OCI-LY3 (cell line): ENCODE results near the gene NUBPL.
"Not testable (repeated sequence)": the region's sequence is repeated elsewhere in the genome, so short reads cannot be mapped to it uniquely, and the experiment has no call there.

Experiments used
- H2AFZ ChIP-seq: fragments of 200-600, 300-600 bp; shearing (Covaris generic); 2 replicates; pipeline ENCODE4 v1.6.0; 2014; ENCODE audit warnings: antibody characterized with exemption, low read depth, low read length
- H3K27ac ChIP-seq: fragments of 200-600, 300-600 bp; sonication (generic); 2 replicates; pipeline ENCODE4 v1.5.1; 2014; ENCODE audit warnings: mild to moderate bottlenecking, low read length, moderate library complexity, mixed read lengths
- H3K27me3 ChIP-seq: fragments of 200-600, 300-600 bp; sonication (generic); 2 replicates; pipeline ENCODE4 v1.6.1; 2014; ENCODE audit warnings: low read depth, low read length, mixed read lengths
- H3K36me3 ChIP-seq: fragments of 200-600, 300-600 bp; sonication (generic); replicated peaks from 2 replicates; pipeline ENCODE3; 2014; ENCODE audit warnings: low read depth, low read length, mixed read lengths
- H3K4me1 ChIP-seq: fragments of 300-600, 200-600 bp; sonication (generic); 2 replicates; pipeline ENCODE4 v1.6.1; 2014; ENCODE audit warnings: low read length, mixed read lengths
- H3K4me2 ChIP-seq: fragments of 200-600, 300-600 bp; sonication (generic); 2 replicates; pipeline ENCODE4 v1.6.1; 2014; ENCODE audit warnings: low read length, mixed read lengths
- H3K4me3 ChIP-seq: fragments of 300-600, 200-600 bp; sonication (generic); 2 replicates; pipeline ENCODE4 v1.5.1; 2014; ENCODE audit warnings: antibody characterized with exemption, mild to moderate bottlenecking, low read length, moderate library complexity
- H3K79me2 ChIP-seq: fragments of 300-600, 200-600 bp; shearing (Covaris generic); 2 replicates; pipeline ENCODE4 v1.6.1; 2014; ENCODE audit warnings: mild to moderate bottlenecking, low read length, mixed read lengths
- H3K9ac ChIP-seq: fragments of 300-600, 200-600 bp; shearing (Covaris generic); 2 replicates; pipeline ENCODE4 v1.6.0; 2014; ENCODE audit warnings: mild to moderate bottlenecking, low read length, moderate library complexity
- H3K9me3 ChIP-seq: fragments of 200-600, 300-600 bp; shearing (Covaris generic); 2 replicates; pipeline ENCODE4 v1.6.1; 2014; ENCODE audit warnings: low read length, mixed read lengths; ENCODE audit not compliant: insufficient read depth
- H4K20me1 ChIP-seq: fragments of 200-600, 300-600 bp; sonication (generic); 2 replicates; pipeline ENCODE4 v1.6.1; 2016; ENCODE audit warnings: low read length, mixed read lengths; ENCODE audit not compliant: insufficient read depth
- EZH2phosphoT487 ChIP-seq: fragments of 200-600 bp; shearing (Covaris generic); IDR thresholded peaks from 2 replicates; pipeline ENCODE4 v1.6.1; 2018; ENCODE audit warnings: antibody characterized with exemption, mixed run types, low read depth
- TF ChIP-seq, protein P1 (sequence below): fragments of 200-600, 300-600 bp; sonication (generic); IDR thresholded peaks from 2 replicates; pipeline ENCODE4 v1.5.1; 2014; ENCODE audit warnings: antibody characterized with exemption, low read length, low read depth

Gene NUBPL

DNA sequence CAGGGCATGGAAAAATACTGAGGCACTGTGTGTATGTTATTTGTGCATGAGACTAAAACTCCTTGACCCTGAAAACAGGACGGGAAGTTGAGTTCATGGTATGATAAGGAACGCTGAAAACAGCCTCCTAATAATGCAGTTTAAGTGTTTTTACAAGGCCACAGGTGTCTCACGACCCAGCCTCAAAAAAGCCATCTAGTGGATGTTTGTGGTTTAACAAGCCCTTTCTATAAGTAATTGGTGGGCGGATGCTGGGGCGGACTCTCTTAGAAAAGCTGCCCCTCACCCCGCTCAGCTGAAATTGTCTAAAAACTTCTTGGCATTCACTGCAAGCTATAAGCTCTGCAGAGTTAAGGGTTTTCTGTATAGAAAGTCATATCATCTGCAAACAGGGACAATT, 184.5 kb downstream of the NUBPL start:
- Histone ChIP-seq H3K9ac (no peak overlapping the region), H3K27me3 (no peaks in the 10 kb centered on the region), H3K4me2 (no peak overlapping the region), H3K79me2 (no peaks in the 10 kb centered on the region), H3K4me1 (no peaks in the 10 kb centered on the region), H3K36me3 (peaks cover 6% of the 10 kb centered on the region), H4K20me1 (no peaks in the 10 kb centered on the region), H3K4me3 (no peak overlapping the region), H2AFZ (no peak overlapping the region), H3K9me3 (peaks cover 12% of the 10 kb centered on the region; the same call in 1 of the 2 replicates), H3K27ac (no peak overlapping the region)
- no peak for TF ChIP-seq EZH2phosphoT487
- TF ChIP-seq, protein P1, sequence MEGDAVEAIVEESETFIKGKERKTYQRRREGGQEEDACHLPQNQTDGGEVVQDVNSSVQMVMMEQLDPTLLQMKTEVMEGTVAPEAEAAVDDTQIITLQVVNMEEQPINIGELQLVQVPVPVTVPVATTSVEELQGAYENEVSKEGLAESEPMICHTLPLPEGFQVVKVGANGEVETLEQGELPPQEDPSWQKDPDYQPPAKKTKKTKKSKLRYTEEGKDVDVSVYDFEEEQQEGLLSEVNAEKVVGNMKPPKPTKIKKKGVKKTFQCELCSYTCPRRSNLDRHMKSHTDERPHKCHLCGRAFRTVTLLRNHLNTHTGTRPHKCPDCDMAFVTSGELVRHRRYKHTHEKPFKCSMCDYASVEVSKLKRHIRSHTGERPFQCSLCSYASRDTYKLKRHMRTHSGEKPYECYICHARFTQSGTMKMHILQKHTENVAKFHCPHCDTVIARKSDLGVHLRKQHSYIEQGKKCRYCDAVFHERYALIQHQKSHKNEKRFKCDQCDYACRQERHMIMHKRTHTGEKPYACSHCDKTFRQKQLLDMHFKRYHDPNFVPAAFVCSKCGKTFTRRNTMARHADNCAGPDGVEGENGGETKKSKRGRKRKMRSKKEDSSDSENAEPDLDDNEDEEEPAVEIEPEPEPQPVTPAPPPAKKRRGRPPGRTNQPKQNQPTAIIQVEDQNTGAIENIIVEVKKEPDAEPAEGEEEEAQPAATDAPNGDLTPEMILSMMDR, result no peak

- no peaks in the 10 kb centered on the region for H3K79me2 ChIP-seq
- no peak overlapping the region for H2AFZ ChIP-seq
- H3K27me3 ChIP-seq, result no peaks in the 10 kb centered on the region
- H3K9ac ChIP-seq, result no peak overlapping the region
- H3K4me2 ChIP-seq, result no peak overlapping the region
- peaks cover 6% of the 10 kb centered on the region for H3K36me3 ChIP-seq
- H3K27ac ChIP-seq, result no peak overlapping the region
- H4K20me1 ChIP-seq, result no peaks in the 10 kb centered on the region
- peaks cover 12% of the 10 kb centered on the region; the same call in 1 of the 2 replicates for H3K9me3 ChIP-seq
- no peak for TF ChIP-seq EZH2phosphoT487
- TF ChIP-seq, protein P1, result no peak
- no peak overlapping the region for H3K4me3 ChIP-seq
- H3K4me1 ChIP-seq, result no peaks in the 10 kb centered on the region
Measured at GRCh38 chr14:31746326-31746725, 185.1 kb downstream of the NUBPL start.

GRCh38 chr14:31749275-31749674, 188.1 kb downstream of the NUBPL start:
- H3K4me3 ChIP-seq, result no peak overlapping the region
- H3K27me3 ChIP-seq, result no peaks in the 10 kb centered on the region
- peaks cover 15% of the 10 kb centered on the region for H3K36me3 ChIP-seq
- no peak overlapping the region for H3K9ac ChIP-seq
- no peak overlapping the region for H3K27ac ChIP-seq
- TF ChIP-seq, protein P1, result no peak
- TF ChIP-seq EZH2phosphoT487, result no peak
- no peak overlapping the region for H2AFZ ChIP-seq
- H3K4me1 ChIP-seq, result peaks cover 8% of the 10 kb centered on the region
- no peaks in the 10 kb centered on the region for H4K20me1 ChIP-seq
- no peaks in the 10 kb centered on the region for H3K79me2 ChIP-seq
- no peak overlapping the region for H3K4me2 ChIP-seq
- H3K9me3 ChIP-seq, result peaks cover 12% of the 10 kb centered on the region; the same call in 1 of the 2 replicates

GRCh38 chr14:31751047-31751446, 189.8 kb downstream of the NUBPL start:
- not testable (repeated sequence) for H3K27me3 ChIP-seq, H4K20me1 ChIP-seq, H2AFZ ChIP-seq, H3K4me3 ChIP-seq, H3K9ac ChIP-seq, H3K4me2 ChIP-seq, H3K27ac ChIP-seq, H3K4me1 ChIP-seq, H3K79me2 ChIP-seq
- H3K36me3 ChIP-seq, result peaks cover 15% of the 10 kb centered on the region
- peaks cover 12% of the 10 kb centered on the region; the same call in 1 of the 2 replicates for H3K9me3 ChIP-seq
